Naive thymus-derived CD4-positive, alpha-beta T cell (primary cell): Measurements from ENCODE around the gene OTOF. TPM values are rescaled to one million over a fixed set of nuclear protein-coding genes. Genes with fewer than 3 reads are reported as not detected.

Source experiments
- ATAC-seq: fragments of 150-1000 bp; cut with Tn5 transposase; 2 replicates; pipeline ENCODE4 v1.10.0; 2021; ENCODE audit warnings: mild to moderate bottlenecking, moderate library complexity
- CTCF ChIA-PET: fragments of 350-600 bp; sonication (Branson Sonifier 250); formaldehyde crosslinking; loops from one replicate; lab custom pipeline; 2021; ENCODE audit warnings: antibody characterized with exemption; lab: Charles Lee
- POLR2A ChIA-PET: fragments of 350-600 bp; sonication (Branson Sonifier 250); formaldehyde crosslinking; loops from one replicate; lab custom pipeline; 2021; ENCODE audit warnings: antibody characterized with exemption, inconsistent platforms; lab: Charles Lee
- DNase-seq, 9 donors: peaks; one replicate each; pipeline versions ENCODE4 v3.0.0 to v3.0.0-alpha.2; 2020 to 2022; ENCODE audit warnings: mixed read lengths in 1 of 9
- H3K27ac ChIP-seq: one replicate; pipeline ENCODE4 v1.7.0; 2013; ENCODE audit warnings: mild to moderate bottlenecking, low read depth, low read length, moderate library complexity
- H3K27me3 ChIP-seq, 2 donors: one replicate each; pipeline ENCODE4 v1.7.0; 2013; ENCODE audit warnings: low read length in 2 of 2, mild to moderate bottlenecking in 2 of 2, moderate library complexity in 2 of 2; ENCODE audit not compliant: control insufficient read depth in 2 of 2, insufficient read depth in 2 of 2
- H3K36me3 ChIP-seq, 3 experiments: 1 replicate in 2 of 3; 2 replicates in 1 of 3; pipeline ENCODE4 v1.7.0; 2013; ENCODE audit warnings: low read length in 3 of 3, mild to moderate bottlenecking in 3 of 3, moderate library complexity in 1 of 3; ENCODE audit not compliant: insufficient read depth in 3 of 3, control insufficient read depth in 2 of 3
- H3K4me1 ChIP-seq, 2 donors: one replicate each; pipeline ENCODE4 v1.7.0; 2013; ENCODE audit warnings: low read length in 2 of 2, mild to moderate bottlenecking in 2 of 2, moderate library complexity in 1 of 2; ENCODE audit not compliant: control insufficient read depth in 2 of 2, insufficient read depth in 2 of 2
- H3K4me3 ChIP-seq: 2 replicates; pipeline ENCODE4 v1.7.0; 2013; ENCODE audit warnings: mild to moderate bottlenecking, low read length
- H3K9me3 ChIP-seq, 3 experiments: 1 replicate in 2 of 3; 2 replicates in 1 of 3; pipeline ENCODE4 v1.7.0; 2013; ENCODE audit warnings: low read length in 3 of 3; ENCODE audit not compliant: control insufficient read depth in 2 of 3
- H3K27ac Mint-ChIP-seq, 9 donors: one replicate each; pipeline ENCODE4 v1.8.0; 2020 to 2022; ENCODE audit warnings: mixed read lengths in 9 of 9, mild to moderate bottlenecking in 8 of 9, moderate library complexity in 5 of 9, inconsistent platforms in 2 of 9
- H3K27me3 Mint-ChIP-seq, 5 donors: one replicate each; pipeline ENCODE4 v1.8.0; 2021 to 2022; ENCODE audit warnings: mixed read lengths in 5 of 5, mild to moderate bottlenecking in 1 of 5
- H3K36me3 Mint-ChIP-seq, 5 donors: one replicate each; pipeline ENCODE4 v1.8.0; 2020 to 2022; ENCODE audit warnings: mixed read lengths in 5 of 5, mild to moderate bottlenecking in 3 of 5, inconsistent platforms in 1 of 5
- H3K4me1 Mint-ChIP-seq, 7 donors: one replicate each; pipeline ENCODE4 v1.8.0; 2020 to 2022; ENCODE audit warnings: mixed read lengths in 7 of 7, mild to moderate bottlenecking in 3 of 7, inconsistent platforms in 1 of 7
- H3K4me3 Mint-ChIP-seq, 10 donors: one replicate each; pipeline ENCODE4 v1.8.0; 2020 to 2022; ENCODE audit warnings: mild to moderate bottlenecking in 10 of 10, mixed read lengths in 10 of 10, moderate library complexity in 6 of 10, inconsistent platforms in 2 of 10
- H3K9me3 Mint-ChIP-seq, 11 donors: one replicate each; pipeline ENCODE4 v1.8.0; 2020 to 2022; ENCODE audit warnings: mixed read lengths in 11 of 11, mild to moderate bottlenecking in 4 of 11, inconsistent platforms in 1 of 11, moderate library complexity in 1 of 11
- intact Hi-C, 2 donors: fragments of 100-400 bp; cut with micrococcal nuclease; formaldehyde crosslinking; loops; one replicate each; pipeline ENCODE4 v1.15.1; 2023
- polyA plus RNA-seq, 2 donors: library from polyadenylated mRNA; unstranded; fragments of 300-500 nt; fragmentation: Illumina TruSeq; gene quantifications; one replicate each; pipeline ENCODE4 v1.2.3, GENCODE V29; 2021
- total RNA-seq, 6 experiments: library from RNA in 5 of 6; stranded (reverse) in 5 of 6; gene quantifications; 1 replicate in 5 of 6; 2 replicates in 1 of 6; pipeline ENCODE4 v1.2.3 and lab custom pipeline; 2021 to 2026

OTOF gene
- total and polyA plus RNA-seq, 7 experiments from 2014 or later: 0.16 to 14.8 (median 0.49) TPM; not detected in 2

- no peaks in the 10 kb centered on the region for H3K9me3 ChIP-seq
- peaks cover 0 to 18% (median 0%) of the 10 kb centered on the region in 5 donors for H3K27me3 Mint-ChIP-seq
- H3K4me3 Mint-ChIP-seq: no peak overlapping the region
- H3K27ac Mint-ChIP-seq: no peak overlapping the region
- no peak for ATAC-seq
- H3K4me1 ChIP-seq: no peaks in the 10 kb centered on the region
- ChIA-PET POLR2A (no interaction called here), CTCF (no interaction called here)
- H3K36me3 Mint-ChIP-seq: no peaks in the 10 kb centered on the region
- no peaks in the 10 kb centered on the region for H3K36me3 ChIP-seq
- no peaks in the 10 kb centered on the region for H3K27me3 ChIP-seq
- intact Hi-C loops: no loop called here
- no peaks in the 10 kb centered on the region for H3K9me3 Mint-ChIP-seq
- H3K4me3 ChIP-seq: no peak overlapping the region
- no peak for DNase-seq
- peaks cover 0 to 2% (median 0%) of the 10 kb centered on the region in 7 donors for H3K4me1 Mint-ChIP-seq
- no peak overlapping the region for H3K27ac ChIP-seq
Observed at GRCh38 chr2:26448651-26449050, 29.3 kb downstream of the OTOF start.

GRCh38 chr2:26444236-26444635 lies 33.7 kb downstream of the OTOF start:
- H3K27me3 Mint-ChIP-seq: peaks cover 0 to 7% (median 2%) of the 10 kb centered on the region in 5 donors
- Histone ChIP-seq H3K36me3 (no peaks in the 10 kb centered on the region), H3K4me1 (no peaks in the 10 kb centered on the region), H3K27ac (no peak overlapping the region), H3K9me3 (no peaks in the 10 kb centered on the region), H3K27me3 (no peaks in the 10 kb centered on the region), H3K4me3 (no peak overlapping the region)
- H3K4me1 Mint-ChIP-seq: no peaks in the 10 kb centered on the region
- H3K9me3 Mint-ChIP-seq: no peaks in the 10 kb centered on the region
- POLR2A ChIA-PET: interaction anchor here (0.7 kb wide), 1 partner anchor 138 kb away, joined by 4 read pairs; no protein-coding TSS in a partner anchor
- no peak overlapping the region for H3K27ac Mint-ChIP-seq
- intact Hi-C loops: no loop called here
- DNase-seq: no peak
- CTCF ChIA-PET: interaction anchor here (0.9 kb wide), 1 partner anchor 12 kb away, joined by 3 read pairs; no protein-coding TSS in a partner anchor
- no peak for ATAC-seq
- no peaks in the 10 kb centered on the region for H3K36me3 Mint-ChIP-seq
- no peak overlapping the region for H3K4me3 Mint-ChIP-seq

- no peaks in the 10 kb centered on the region for H3K9me3 Mint-ChIP-seq
- H3K27ac Mint-ChIP-seq: no peak overlapping the region
- H3K4me1 Mint-ChIP-seq: peaks cover 0 to 3% (median 0%) of the 10 kb centered on the region in 7 donors
- H3K27me3 Mint-ChIP-seq: peaks cover 0 to 16% (median 7%) of the 10 kb centered on the region in 5 donors
- H3K36me3 Mint-ChIP-seq: no peaks in the 10 kb centered on the region
- Histone ChIP-seq H3K36me3 (no peaks in the 10 kb centered on the region), H3K27me3 (no peaks in the 10 kb centered on the region), H3K27ac (no peak overlapping the region), H3K9me3 (no peaks in the 10 kb centered on the region), H3K4me3 (no peak overlapping the region), H3K4me1 (no peaks in the 10 kb centered on the region)
- intact Hi-C loops: no loop called here
- DNase-seq: no peak
- ChIA-PET POLR2A (no interaction called here), CTCF (no interaction called here)
- ATAC-seq: no peak
- no peak overlapping the region for H3K4me3 Mint-ChIP-seq
Observed at GRCh38 chr2:26442707-26443106, 35.2 kb downstream of the OTOF start.

GRCh38 chr2:26442301-26442700 lies 35.6 kb downstream of the OTOF start:
- ChIA-PET POLR2A (no interaction called here), CTCF (no interaction called here)
- H3K9me3 Mint-ChIP-seq: no peaks in the 10 kb centered on the region
- no peak overlapping the region for H3K27ac Mint-ChIP-seq
- H3K27me3 Mint-ChIP-seq: peaks cover 0 to 16% (median 7%) of the 10 kb centered on the region in 5 donors
- Histone ChIP-seq H3K27me3 (no peaks in the 10 kb centered on the region), H3K9me3 (no peaks in the 10 kb centered on the region), H3K27ac (no peak overlapping the region), H3K4me3 (no peak overlapping the region), H3K36me3 (no peaks in the 10 kb centered on the region), H3K4me1 (no peaks in the 10 kb centered on the region)
- intact Hi-C loops: no loop called here
- DNase-seq: no peak
- no peak overlapping the region for H3K4me3 Mint-ChIP-seq
- no peaks in the 10 kb centered on the region for H3K36me3 Mint-ChIP-seq
- H3K4me1 Mint-ChIP-seq: peaks cover 0 to 3% (median 0%) of the 10 kb centered on the region in 7 donors
- ATAC-seq: no peak

GRCh38 chr2:26438926-26439325 lies 39.0 kb downstream of the OTOF start:
- no peaks in the 10 kb centered on the region for H3K27me3 ChIP-seq
- POLR2A ChIA-PET: no interaction called here
- no peaks in the 10 kb centered on the region for H3K4me1 ChIP-seq

GRCh38 chr2:26438526-26438925 lies 39.4 kb downstream of the OTOF start:
- no peaks in the 10 kb centered on the region for H3K36me3 Mint-ChIP-seq
- intact Hi-C loops: no loop called here
- Histone ChIP-seq H3K27ac (no peak overlapping the region), H3K9me3 (no peaks in the 10 kb centered on the region), H3K4me3 (no peak overlapping the region), H3K4me1 (no peaks in the 10 kb centered on the region), H3K36me3 (no peaks in the 10 kb centered on the region), H3K27me3 (no peaks in the 10 kb centered on the region)
- no peak for ATAC-seq
- no peak for DNase-seq
- CTCF ChIA-PET: no interaction called here
- peaks cover 0 to 24% (median 7%) of the 10 kb centered on the region in 5 donors for H3K27me3 Mint-ChIP-seq
- POLR2A ChIA-PET: no interaction called here
- no peak overlapping the region for H3K4me3 Mint-ChIP-seq
- no peak overlapping the region for H3K27ac Mint-ChIP-seq
- peaks cover 0 to 3% (median 0%) of the 10 kb centered on the region in 7 donors for H3K4me1 Mint-ChIP-seq
- H3K9me3 Mint-ChIP-seq: no peaks in the 10 kb centered on the region

More at GRCh38 chr2:26438926-26439325, 39.0 kb downstream of the OTOF start:
- Mint-ChIP-seq H3K36me3 (no peaks in the 10 kb centered on the region), H3K9me3 (no peaks in the 10 kb centered on the region), H3K27ac (no peak overlapping the region), H3K4me1 (peaks cover 0 to 3% (median 0%) of the 10 kb centered on the region in 7 donors), H3K4me3 (no peak overlapping the region), H3K27me3 (peaks cover 0 to 21% (median 7%) of the 10 kb centered on the region in 5 donors)
- intact Hi-C loops: no loop called here
- H3K27ac ChIP-seq: no peak overlapping the region
- H3K4me3 ChIP-seq: no peak overlapping the region
- CTCF ChIA-PET: no interaction called here
- H3K9me3 ChIP-seq: no peaks in the 10 kb centered on the region
- ATAC-seq (no peak), DNase-seq (no peak)
- H3K36me3 ChIP-seq: no peaks in the 10 kb centered on the region

- no peaks in the 10 kb centered on the region for H3K36me3 ChIP-seq
- H3K27me3 ChIP-seq: peaks cover 0 to 3% of the 10 kb centered on the region in 2 donors
- Mint-ChIP-seq H3K36me3 (no peaks in the 10 kb centered on the region), H3K4me1 (peaks cover 0 to 3% (median 0%) of the 10 kb centered on the region in 7 donors), H3K27me3 (peaks cover 0 to 43% (median 11%) of the 10 kb centered on the region in 5 donors), H3K27ac (no peak overlapping the region), H3K4me3 (no peak overlapping the region), H3K9me3 (no peaks in the 10 kb centered on the region)
- no peak overlapping the region for H3K4me3 ChIP-seq
- DNase-seq (no peak), ATAC-seq (no peak)
- POLR2A ChIA-PET: no interaction called here
- CTCF ChIA-PET: no interaction called here
- intact Hi-C loops: no loop called here
- no peak overlapping the region for H3K27ac ChIP-seq
- no peaks in the 10 kb centered on the region for H3K9me3 ChIP-seq
- H3K4me1 ChIP-seq: no peaks in the 10 kb centered on the region
Observed at GRCh38 chr2:26435106-26435505, 42.8 kb downstream of the OTOF start.
